ENCODE data around the gene PPP1R1C. TPM values are rescaled to one million over a fixed set of nuclear protein-coding genes. Genes with fewer than 3 reads are reported as not detected.

PPP1R1C gene
- total RNA-seq, 4 donors from 2014 or later = 0.96 to 4.3 TPM; not detected in 2

DNA sequence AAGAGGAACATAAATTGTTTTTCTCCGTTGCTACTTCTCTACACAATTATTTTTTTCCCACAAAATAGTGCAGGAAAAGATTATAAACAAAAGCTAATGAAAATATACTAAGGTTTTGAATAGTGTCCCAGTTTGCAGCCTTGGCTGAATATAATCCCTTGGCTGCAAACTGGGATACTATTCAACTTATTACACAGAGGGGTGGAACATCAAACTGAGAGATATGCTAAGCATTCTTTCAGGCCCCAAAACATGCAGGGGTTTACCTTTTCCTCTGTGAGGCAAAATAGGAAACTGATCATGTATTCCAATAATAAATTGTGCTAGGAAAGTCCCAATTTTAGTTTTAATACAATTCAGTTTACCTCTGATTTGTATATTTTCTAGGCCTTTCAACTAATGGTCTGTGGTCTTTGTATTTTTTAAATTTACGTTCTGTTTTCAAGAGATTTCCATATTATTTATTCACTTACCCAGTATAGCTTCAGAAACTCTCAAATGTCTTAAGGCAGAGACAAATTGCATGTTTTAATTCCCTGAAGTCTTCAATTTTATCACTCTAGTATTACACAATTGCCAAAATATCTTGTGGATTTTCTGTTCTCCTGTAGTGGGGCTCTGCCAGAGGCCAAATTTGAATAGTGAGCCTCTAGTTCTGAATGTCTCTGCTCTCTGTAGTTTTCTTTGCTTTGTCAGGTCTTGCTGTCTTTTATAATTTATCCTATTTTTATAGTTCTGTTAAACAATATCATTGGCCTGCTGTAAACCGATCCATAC lies 63.9 kb downstream of the PPP1R1C start:
- DNase-seq = no peak
- Histone ChIP-seq H3K4me3 (no peak overlapping the region), H3K4me1 (peaks cover 0 to 9% (median 3%) of the 10 kb centered on the region in 4 donors), H3K27ac (no peak overlapping the region), H3K36me3 (no peaks in the 10 kb centered on the region), H3K9me3 (no peaks in the 10 kb centered on the region), H3K27me3 (no peaks in the 10 kb centered on the region)
- TF ChIP-seq, protein P1, sequence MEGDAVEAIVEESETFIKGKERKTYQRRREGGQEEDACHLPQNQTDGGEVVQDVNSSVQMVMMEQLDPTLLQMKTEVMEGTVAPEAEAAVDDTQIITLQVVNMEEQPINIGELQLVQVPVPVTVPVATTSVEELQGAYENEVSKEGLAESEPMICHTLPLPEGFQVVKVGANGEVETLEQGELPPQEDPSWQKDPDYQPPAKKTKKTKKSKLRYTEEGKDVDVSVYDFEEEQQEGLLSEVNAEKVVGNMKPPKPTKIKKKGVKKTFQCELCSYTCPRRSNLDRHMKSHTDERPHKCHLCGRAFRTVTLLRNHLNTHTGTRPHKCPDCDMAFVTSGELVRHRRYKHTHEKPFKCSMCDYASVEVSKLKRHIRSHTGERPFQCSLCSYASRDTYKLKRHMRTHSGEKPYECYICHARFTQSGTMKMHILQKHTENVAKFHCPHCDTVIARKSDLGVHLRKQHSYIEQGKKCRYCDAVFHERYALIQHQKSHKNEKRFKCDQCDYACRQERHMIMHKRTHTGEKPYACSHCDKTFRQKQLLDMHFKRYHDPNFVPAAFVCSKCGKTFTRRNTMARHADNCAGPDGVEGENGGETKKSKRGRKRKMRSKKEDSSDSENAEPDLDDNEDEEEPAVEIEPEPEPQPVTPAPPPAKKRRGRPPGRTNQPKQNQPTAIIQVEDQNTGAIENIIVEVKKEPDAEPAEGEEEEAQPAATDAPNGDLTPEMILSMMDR (IDR thresholded peaks at IDR 0.05) = no peak
- TF ChIP-seq POLR2A (IDR thresholded peaks at IDR 0.05) (no peak), EP300 (IDR thresholded peaks at IDR 0.05; ENCODE audit: low read depth) (no peak), POLR2AphosphoS5 (IDR thresholded peaks at IDR 0.05) (no peak)
- WGBS, 2 donors (ENCODE audit: low coverage in 1 of 2) = 53 to 62% methylated on average over 3 of the region's 3 CpGs
- intact Hi-C loops (cut with DNase I; ENCODE audit: low total_unique reads) = no loop called here
- in situ Hi-C loops (cut with MboI; ENCODE audit: low pct_ligation_motif_present in 1 of 4, low pct_unique_long_range_greater_than_20kb in 1 of 4, low sequenced_read_pairs in 3 of 4) = no loop called here

DNA sequence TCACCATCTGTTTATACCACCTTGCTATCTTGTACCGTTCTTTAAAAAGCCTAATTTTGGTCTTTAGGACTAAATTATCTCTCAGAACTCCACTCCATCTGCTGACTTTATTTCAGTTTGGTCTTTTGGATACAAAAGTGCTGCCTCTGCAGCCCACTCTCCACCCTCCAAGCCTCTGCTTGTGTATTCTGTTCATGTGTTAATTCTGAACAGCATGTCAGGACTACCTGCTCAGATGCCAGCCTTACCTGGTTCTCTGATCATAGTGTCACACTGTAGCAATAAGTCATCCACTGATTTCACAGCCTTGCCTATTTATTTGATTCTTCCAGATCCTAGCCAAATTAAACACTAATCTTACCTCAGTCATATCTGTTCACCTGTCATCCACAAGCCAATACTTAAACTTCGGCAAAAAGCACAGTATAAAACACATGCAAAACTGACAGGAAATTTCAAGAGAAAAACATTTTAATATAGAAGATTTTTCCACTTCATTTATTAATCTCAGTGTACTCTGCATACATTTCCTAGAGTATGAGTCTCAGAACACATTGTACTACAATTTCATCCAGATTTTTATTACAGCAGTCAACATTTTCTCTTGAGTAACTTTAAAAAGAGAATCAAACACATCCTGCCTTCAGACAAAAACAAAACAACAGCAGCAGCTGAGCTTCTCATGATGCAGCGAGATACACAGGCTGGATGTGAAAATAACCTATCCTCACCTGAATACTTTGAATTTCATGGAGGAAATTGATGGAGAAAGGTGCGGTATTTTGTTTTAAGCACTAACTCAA lies 64.9 kb downstream of the PPP1R1C start:
- no peaks in the 10 kb centered on the region for H3K36me3 ChIP-seq
- H3K9me3 ChIP-seq = no peaks in the 10 kb centered on the region
- in situ Hi-C loops (cut with MboI; ENCODE audit: low pct_ligation_motif_present in 1 of 4, low pct_unique_long_range_greater_than_20kb in 1 of 4, low sequenced_read_pairs in 3 of 4) (no loop called here), intact Hi-C loops (cut with DNase I; ENCODE audit: low total_unique reads) (no loop called here)
- no peak overlapping the region for H3K4me3 ChIP-seq
- H3K4me1 ChIP-seq = peaks cover 0 to 9% (median 3%) of the 10 kb centered on the region in 4 donors
- no peak for TF ChIP-seq POLR2AphosphoS5 (IDR thresholded peaks at IDR 0.05)
- no peak for TF ChIP-seq POLR2A (IDR thresholded peaks at IDR 0.05)
- no peak for TF ChIP-seq EP300 (IDR thresholded peaks at IDR 0.05; ENCODE audit: low read depth)
- TF ChIP-seq, protein P1 (IDR thresholded peaks at IDR 0.05) = no peak
- H3K27ac ChIP-seq = no peak overlapping the region
- no peaks in the 10 kb centered on the region for H3K27me3 ChIP-seq
- no peak for DNase-seq
- WGBS, 2 donors (ENCODE audit: low coverage in 1 of 2) = 74 to 79% methylated on average over 4 of the region's 4 CpGs

DNA sequence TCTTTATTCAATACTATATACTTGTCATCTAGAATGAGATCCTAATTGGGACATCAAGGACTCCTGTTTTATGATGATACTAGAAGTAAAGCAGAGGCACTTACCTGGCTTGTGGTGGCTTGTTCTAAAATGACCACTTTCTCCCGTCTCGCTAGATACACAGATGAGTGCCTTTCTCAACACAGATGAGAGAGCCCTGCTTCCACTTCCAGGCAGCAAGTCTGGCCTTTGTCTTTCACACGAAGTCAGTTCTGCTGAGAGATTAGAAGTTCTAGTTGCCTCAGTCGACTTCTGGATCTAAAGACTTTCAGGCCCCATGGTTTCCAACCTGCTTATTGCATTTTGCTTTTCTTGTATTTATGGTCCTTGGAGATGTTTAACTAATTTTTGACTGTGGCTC lies 70.3 kb downstream of the PPP1R1C start:
- no peak overlapping the region for H3K4me3 ChIP-seq
- in situ Hi-C loops (cut with MboI; ENCODE audit: low pct_ligation_motif_present in 1 of 4, low pct_unique_long_range_greater_than_20kb in 1 of 4, low sequenced_read_pairs in 3 of 4) = no loop called here
- H3K27ac ChIP-seq = no peak overlapping the region
- intact Hi-C loops (cut with DNase I; ENCODE audit: low total_unique reads) = no loop called here
- 81 to 96% methylated on average over 4 of the region's 4 CpGs for WGBS, 2 donors (ENCODE audit: low coverage in 1 of 2)
- peaks cover 0 to 3% (median 1%) of the 10 kb centered on the region in 4 donors for H3K4me1 ChIP-seq
- H3K27me3 ChIP-seq = no peaks in the 10 kb centered on the region
- H3K9me3 ChIP-seq = no peaks in the 10 kb centered on the region
- no peak for DNase-seq
- no peak for TF ChIP-seq POLR2AphosphoS5 (IDR thresholded peaks at IDR 0.05)
- H3K36me3 ChIP-seq = no peaks in the 10 kb centered on the region

GRCh38 chr2:182057002-182057401 lies 71.3 kb downstream of the PPP1R1C start:
- H3K4me1 ChIP-seq = peaks cover 0 to 3% (median 1%) of the 10 kb centered on the region in 4 donors
- no peaks in the 10 kb centered on the region for H3K9me3 ChIP-seq
- TF ChIP-seq POLR2A (IDR thresholded peaks at IDR 0.05) (no peak), POLR2AphosphoS5 (IDR thresholded peaks at IDR 0.05) (no peak), EP300 (IDR thresholded peaks at IDR 0.05; ENCODE audit: low read depth) (no peak)
- TF ChIP-seq, protein P1 (IDR thresholded peaks at IDR 0.05) = no peak
- intact Hi-C loops (cut with DNase I; ENCODE audit: low total_unique reads) = no loop called here
- no peak overlapping the region for H3K27ac ChIP-seq
- H3K4me3 ChIP-seq = no peak overlapping the region
- no peak for DNase-seq
- no peaks in the 10 kb centered on the region for H3K27me3 ChIP-seq
- in situ Hi-C loops (cut with MboI; ENCODE audit: low pct_ligation_motif_present in 1 of 4, low pct_unique_long_range_greater_than_20kb in 1 of 4, low sequenced_read_pairs in 3 of 4) = no loop called here
- H3K36me3 ChIP-seq = no peaks in the 10 kb centered on the region

All from transverse colon (tissue), 4 donors.